CD14-positive monocyte (primary cell): ENCODE data around the gene SPRY2. TPM values are rescaled to one million over a fixed set of nuclear protein-coding genes. Genes with fewer than 3 reads are reported as not detected.

Experiments used
- DNase-seq, 3 donors: peaks; one replicate each; pipeline ENCODE4 v3.0.0-alpha.2; 2011 to 2022
- H2AFZ ChIP-seq: 2 replicates; pipeline ENCODE4 v1.6.0; 2012; ENCODE audit warnings: mild to moderate bottlenecking, low read depth, low read length, inconsistent platforms; ENCODE audit not compliant: insufficient read depth, poor library complexity, severe bottlenecking
- H3K27ac ChIP-seq, 2 donors: 1 replicate in 1 of 2; 2 replicates in 1 of 2; pipeline ENCODE4 v1.5.1; 2012 to 2013; ENCODE audit warnings: low read length in 2 of 2, control low read depth in 1 of 2, inconsistent platforms in 1 of 2, low read depth in 1 of 2, mild to moderate bottlenecking in 1 of 2
- H3K27me3 ChIP-seq, 2 donors: one replicate each; pipeline versions ENCODE4 v1.6.0 to v1.6.1; 2011 to 2013; ENCODE audit warnings: low read length in 2 of 2; ENCODE audit not compliant: control insufficient read depth in 2 of 2, insufficient read depth in 2 of 2
- H3K36me3 ChIP-seq, 2 donors: replicated peaks in 1 of 2; 1 replicate in 1 of 2; 2 replicates in 1 of 2; pipeline versions ENCODE4 v1.5.1 to v1.6.1; 2012 to 2013; ENCODE audit warnings: low read length in 2 of 2, control low read depth in 1 of 2, inconsistent platforms in 1 of 2, mild to moderate bottlenecking in 1 of 2; ENCODE audit not compliant: insufficient read depth in 2 of 2, control insufficient read depth in 1 of 2
- H3K4me1 ChIP-seq, 2 donors: 1 replicate in 1 of 2; 2 replicates in 1 of 2; pipeline versions ENCODE4 v1.5.1 to v1.6.1; 2012 to 2013; ENCODE audit warnings: low read length in 2 of 2, control low read depth in 1 of 2, inconsistent platforms in 1 of 2, mild to moderate bottlenecking in 1 of 2, moderate library complexity in 1 of 2; ENCODE audit not compliant: insufficient read depth in 2 of 2, control insufficient read depth in 1 of 2
- H3K4me2 ChIP-seq: replicated peaks from 2 replicates; pipeline ENCODE3; 2012; ENCODE audit warnings: low read length, moderate library complexity, mild to moderate bottlenecking; ENCODE audit not compliant: poor library complexity, severe bottlenecking; ENCODE audit errors: extremely low read depth
- H3K4me3 ChIP-seq, 3 experiments: fragments of 200-600 bp in 1 of 3; sonication (generic) in 1 of 3; replicated peaks in 1 of 3; 1 replicate in 2 of 3; 2 replicates in 1 of 3; pipeline ENCODE4 v1.5.1; 2011 to 2013; ENCODE audit warnings: low read length in 3 of 3, mild to moderate bottlenecking in 3 of 3, control low read depth in 2 of 3, low read depth in 2 of 3, inconsistent platforms in 1 of 3, moderate library complexity in 1 of 3
- H3K79me2 ChIP-seq: 2 replicates; pipeline ENCODE4 v1.6.0; 2012; ENCODE audit warnings: mild to moderate bottlenecking, control low read depth, inconsistent platforms, low read length, moderate library complexity; ENCODE audit not compliant: insufficient read depth
- H3K9ac ChIP-seq: 2 replicates; pipeline ENCODE4 v1.6.0; 2017; ENCODE audit warnings: low read length, mild to moderate bottlenecking; ENCODE audit not compliant: insufficient read depth, poor library complexity, severe bottlenecking
- H3K9me3 ChIP-seq, 2 donors: replicated peaks in 1 of 2; 1 replicate in 1 of 2; 2 replicates in 1 of 2; pipeline versions ENCODE4 v1.5.1 to v1.6.1; 2012 to 2013; ENCODE audit warnings: low read length in 2 of 2, control low read depth in 1 of 2; ENCODE audit not compliant: control insufficient read depth in 1 of 2, insufficient read depth in 1 of 2
- H4K20me1 ChIP-seq: 2 replicates; pipeline ENCODE4 v1.6.0; 2012; ENCODE audit warnings: mild to moderate bottlenecking, low read length, control low read depth, moderate library complexity; ENCODE audit not compliant: insufficient read depth
- H3K27ac Mint-ChIP-seq, 7 donors: one replicate each; pipeline ENCODE4 v1.8.0; 2020; ENCODE audit warnings: mild to moderate bottlenecking in 7 of 7, mixed read lengths in 7 of 7, moderate library complexity in 6 of 7, inconsistent platforms in 2 of 7
- H3K27me3 Mint-ChIP-seq, 3 donors: one replicate each; pipeline ENCODE4 v1.8.0; 2021 to 2022; ENCODE audit warnings: low read depth in 3 of 3, mild to moderate bottlenecking in 3 of 3, mixed read lengths in 3 of 3, moderate library complexity in 3 of 3, inconsistent platforms in 1 of 3
- H3K36me3 Mint-ChIP-seq, 2 donors: one replicate each; pipeline ENCODE4 v1.8.0; 2020; ENCODE audit warnings: mixed read lengths in 2 of 2, inconsistent platforms in 1 of 2, mild to moderate bottlenecking in 1 of 2
- H3K4me1 Mint-ChIP-seq: one replicate; pipeline ENCODE4 v1.8.0; 2020; ENCODE audit warnings: mild to moderate bottlenecking, mixed read lengths
- H3K4me3 Mint-ChIP-seq, 2 donors: one replicate each; pipeline ENCODE4 v1.8.0; 2020; ENCODE audit warnings: mild to moderate bottlenecking in 2 of 2, mixed read lengths in 2 of 2, moderate library complexity in 1 of 2
- H3K9me3 Mint-ChIP-seq, 7 donors: one replicate each; pipeline ENCODE4 v1.8.0; 2020 to 2022; ENCODE audit warnings: mixed read lengths in 7 of 7, mild to moderate bottlenecking in 6 of 7, moderate library complexity in 6 of 7, inconsistent platforms in 2 of 7
- WGBS: methylation state at CpG from one replicate; pipeline ENCODE4 v1.1.5; 2013; ENCODE audit warnings: missing lambda C conversion rate; ENCODE audit not compliant: insufficient coverage; 5-methylcytosine and 5-hydroxymethylcytosine counted together
- intact Hi-C, 2 donors: fragments of 100-400 bp; cut with micrococcal nuclease; formaldehyde crosslinking; loops; one replicate each; pipeline versions ENCODE4 v1.15.0 to v1.15.1; 2023
- polyA plus RNA-seq, 3 donors: library from polyadenylated mRNA; depleted of rRNA in 1 of 3; unstranded in 2 of 3; stranded (reverse) in 1 of 3; fragments of 300-500 nt in 2 of 3; fragments of >200 nt in 1 of 3; fragmentation: Illumina TruSeq in 2 of 3; gene quantifications; 1 replicate in 2 of 3; 2 replicates in 1 of 3; pipeline ENCODE4 v1.2.3, GENCODE V29; 2012 to 2021
- TF ChIP-seq, protein P1 (sequence below): fragments of 200-600 bp; IDR thresholded peaks from one replicate; pipeline ENCODE4 v1.8.0; 2022; ENCODE audit warnings: antibody characterized with exemption, mild to moderate bottlenecking

SPRY2 gene
- polyA plus RNA-seq, 3 donors: 0.26 to 1.8 (median 0.73) TPM

- H3K27ac ChIP-seq: no peak overlapping the region
- Mint-ChIP-seq H3K4me1 (no peaks in the 10 kb centered on the region), H3K27ac (peak overlapping the region in 1 of 7 donors; percentile 59), H3K27me3 (peaks cover 0 to 3% (median 1%) of the 10 kb centered on the region in 3 donors), H3K4me3 (no peak overlapping the region), H3K36me3 (no peaks in the 10 kb centered on the region), H3K9me3 (no peaks in the 10 kb centered on the region)
- H3K4me1 ChIP-seq: no peaks in the 10 kb centered on the region
- no peak overlapping the region for H2AFZ ChIP-seq
- H3K9ac ChIP-seq: no peak overlapping the region
- H3K27me3 ChIP-seq: no peaks in the 10 kb centered on the region
- no peaks in the 10 kb centered on the region for H3K36me3 ChIP-seq
- H3K79me2 ChIP-seq: no peaks in the 10 kb centered on the region
- no peaks in the 10 kb centered on the region for H3K9me3 ChIP-seq
- no peaks in the 10 kb centered on the region for H4K20me1 ChIP-seq
- DNase-seq: no peak
- intact Hi-C loops: loop anchor here in 1 of 2 donors (5.0 to 10.0 kb wide), 2 partner anchors 583 to 690 kb away; no protein-coding TSS in a partner anchor
- H3K4me3 ChIP-seq: no peak overlapping the region
- WGBS: 100% methylated on average over 1 of the region's 3 CpGs
- TF ChIP-seq, protein P1, sequence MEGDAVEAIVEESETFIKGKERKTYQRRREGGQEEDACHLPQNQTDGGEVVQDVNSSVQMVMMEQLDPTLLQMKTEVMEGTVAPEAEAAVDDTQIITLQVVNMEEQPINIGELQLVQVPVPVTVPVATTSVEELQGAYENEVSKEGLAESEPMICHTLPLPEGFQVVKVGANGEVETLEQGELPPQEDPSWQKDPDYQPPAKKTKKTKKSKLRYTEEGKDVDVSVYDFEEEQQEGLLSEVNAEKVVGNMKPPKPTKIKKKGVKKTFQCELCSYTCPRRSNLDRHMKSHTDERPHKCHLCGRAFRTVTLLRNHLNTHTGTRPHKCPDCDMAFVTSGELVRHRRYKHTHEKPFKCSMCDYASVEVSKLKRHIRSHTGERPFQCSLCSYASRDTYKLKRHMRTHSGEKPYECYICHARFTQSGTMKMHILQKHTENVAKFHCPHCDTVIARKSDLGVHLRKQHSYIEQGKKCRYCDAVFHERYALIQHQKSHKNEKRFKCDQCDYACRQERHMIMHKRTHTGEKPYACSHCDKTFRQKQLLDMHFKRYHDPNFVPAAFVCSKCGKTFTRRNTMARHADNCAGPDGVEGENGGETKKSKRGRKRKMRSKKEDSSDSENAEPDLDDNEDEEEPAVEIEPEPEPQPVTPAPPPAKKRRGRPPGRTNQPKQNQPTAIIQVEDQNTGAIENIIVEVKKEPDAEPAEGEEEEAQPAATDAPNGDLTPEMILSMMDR: no peak
- no peak overlapping the region for H3K4me2 ChIP-seq
These were observed 26.5 kb upstream of the SPRY2 start for GRCh38 chr13:80367473-80367872.

DNA sequence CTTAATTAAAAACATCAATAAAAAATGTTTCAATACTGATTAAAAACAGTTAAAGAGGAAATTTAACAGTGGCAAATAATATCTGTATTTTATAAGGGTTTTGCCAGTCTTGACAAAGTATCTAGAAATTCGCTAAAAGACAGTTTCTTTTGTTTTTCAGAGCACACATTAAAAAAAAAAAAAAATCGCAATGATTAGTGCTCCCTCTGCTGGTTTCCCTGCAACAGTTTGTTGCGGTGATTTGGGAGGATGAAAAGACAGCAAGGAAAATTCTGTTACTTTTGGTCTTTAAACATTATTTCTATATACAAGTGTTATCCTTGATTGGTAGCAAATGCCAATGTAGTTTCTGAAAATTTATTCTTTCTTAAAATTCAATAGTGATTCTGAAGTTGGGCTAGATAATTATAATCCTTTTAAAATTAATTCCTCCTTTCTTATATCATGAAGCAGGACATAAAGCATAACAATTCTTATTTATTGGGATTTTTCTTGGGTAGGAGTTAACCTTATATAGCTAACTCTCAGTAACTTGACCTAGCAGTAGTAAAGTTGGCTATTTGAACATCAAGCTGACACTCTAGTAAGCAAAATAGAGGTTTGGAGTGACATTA lies 23.1 kb upstream of the SPRY2 start:
- H3K27ac Mint-ChIP-seq: no peak overlapping the region
- no peaks in the 10 kb centered on the region for H3K9me3 Mint-ChIP-seq
- no peak overlapping the region for H2AFZ ChIP-seq
- no peak overlapping the region for H3K4me3 ChIP-seq
- H3K36me3 ChIP-seq: no peaks in the 10 kb centered on the region
- peak in 1 of 3 donors; percentile 15 for DNase-seq
- H3K79me2 ChIP-seq: no peaks in the 10 kb centered on the region
- intact Hi-C loops: loop anchor here (5.0 to 10.0 kb wide), 2 partner anchors 579 to 682 kb away; no protein-coding TSS in a partner anchor
- no peaks in the 10 kb centered on the region for H4K20me1 ChIP-seq
- no peaks in the 10 kb centered on the region for H3K4me1 ChIP-seq
- H3K4me2 ChIP-seq: no peak overlapping the region
- WGBS: no CpG with 5 or more reads among the region's 3 CpGs
- no peaks in the 10 kb centered on the region for H3K9me3 ChIP-seq
- TF ChIP-seq, protein P1: peak; percentile 83
- no peaks in the 10 kb centered on the region for H3K27me3 ChIP-seq
- H3K27ac ChIP-seq: no peak overlapping the region
- no peak overlapping the region for H3K4me3 Mint-ChIP-seq
- H3K4me1 Mint-ChIP-seq: peaks cover 13% of the 10 kb centered on the region
- no peaks in the 10 kb centered on the region for H3K36me3 Mint-ChIP-seq
- H3K27me3 Mint-ChIP-seq: peaks cover 0 to 3% (median 2%) of the 10 kb centered on the region in 3 donors
- no peak overlapping the region for H3K9ac ChIP-seq
